ES-I3 (cell line): ENCODE data around the gene SECTM1.
"Not testable (repeated sequence)": the region's sequence is repeated elsewhere in the genome, so short reads cannot be mapped to it uniquely, and the experiment has no call there.

Experiments
- H3K36me3 ChIP-seq: 2 replicates; pipeline ENCODE4 v1.6.1; 2013; ENCODE audit warnings: mild to moderate bottlenecking, low read length, control low read depth, moderate library complexity; ENCODE audit not compliant: insufficient read depth
- H3K4me1 ChIP-seq: 2 replicates; pipeline ENCODE4 v1.6.1; 2013; ENCODE audit warnings: mild to moderate bottlenecking, control low read depth, low read length; ENCODE audit not compliant: insufficient read depth
- H3K9ac ChIP-seq: 2 replicates; pipeline ENCODE4 v1.6.1; 2013; ENCODE audit warnings: low read depth, mild to moderate bottlenecking, low read length, moderate library complexity
- H3K9me3 ChIP-seq: 2 replicates; pipeline ENCODE4 v1.6.1; 2013; ENCODE audit warnings: mild to moderate bottlenecking, low read length, moderate library complexity; ENCODE audit not compliant: control insufficient read depth, insufficient read depth

Gene SECTM1

GRCh38 chr17:82333279-82334171, at the start of gene SECTM1:
Gene SECTM1, minus strand, starts transcription at chr17:82333766. Its CDS starts 6,526 bp downstream, at chr17:82327240.
- Histone ChIP-seq H3K9me3 (no peaks in the 10 kb centered on the region), H3K4me1 (peaks cover 7% of the 10 kb centered on the region), H3K9ac (peak within 1 kb of the TSS; percentile 34; the same call in 1 of the 2 replicates), H3K36me3 (no peaks in the 10 kb centered on the region)

GRCh38 chr17:82382933-82383255, 49.3 kb upstream of the SECTM1 start:
- no peaks in the 10 kb centered on the region for H3K9me3 ChIP-seq
- no peak overlapping the region for H3K9ac ChIP-seq
- H3K4me1 ChIP-seq, result peaks cover 13% of the 10 kb centered on the region; the same call in 1 of the 2 replicates
- no peaks in the 10 kb centered on the region for H3K36me3 ChIP-seq

- H3K9ac ChIP-seq, H3K9me3 ChIP-seq, H3K36me3 ChIP-seq: not testable (repeated sequence)
- H3K4me1 ChIP-seq, result peaks cover 13% of the 10 kb centered on the region; the same call in 1 of the 2 replicates
Measured at GRCh38 chr17:82382220-82382932, 48.8 kb upstream of the SECTM1 start.

GRCh38 chr17:82381703-82382009, 48.1 kb upstream of the SECTM1 start:
- H3K4me1 ChIP-seq, result peaks cover 13% of the 10 kb centered on the region; the same call in 1 of the 2 replicates
- H3K9ac ChIP-seq, H3K9me3 ChIP-seq, H3K36me3 ChIP-seq: not testable (repeated sequence)

- Histone ChIP-seq H3K9me3 (no peaks in the 10 kb centered on the region), H3K9ac (no peak overlapping the region), H3K4me1 (peaks cover 13% of the 10 kb centered on the region; the same call in 1 of the 2 replicates), H3K36me3 (no peaks in the 10 kb centered on the region)
Measured at GRCh38 chr17:82380860-82381702, 47.5 kb upstream of the SECTM1 start.

- Histone ChIP-seq H3K9me3 (no peaks in the 10 kb centered on the region), H3K36me3 (no peaks in the 10 kb centered on the region), H3K4me1 (peaks cover 3% of the 10 kb centered on the region; the same call in 1 of the 2 replicates), H3K9ac (no peak overlapping the region)
Measured at GRCh38 chr17:82378741-82379021, 45.1 kb upstream of the SECTM1 start.

- Histone ChIP-seq H3K9ac (no peak overlapping the region), H3K9me3 (no peaks in the 10 kb centered on the region), H3K4me1 (no peaks in the 10 kb centered on the region), H3K36me3 (no peaks in the 10 kb centered on the region)
Measured at GRCh38 chr17:82377924-82378740, 44.6 kb upstream of the SECTM1 start.

- not testable (repeated sequence) for H3K9ac ChIP-seq, H3K36me3 ChIP-seq, H3K4me1 ChIP-seq, H3K9me3 ChIP-seq
Measured at GRCh38 chr17:82377294-82377693, 43.7 kb upstream of the SECTM1 start.

- no peaks in the 10 kb centered on the region for H3K9me3 ChIP-seq
- no peaks in the 10 kb centered on the region for H3K4me1 ChIP-seq
- H3K36me3 ChIP-seq, result no peaks in the 10 kb centered on the region
- H3K9ac ChIP-seq, result no peak overlapping the region
Measured at GRCh38 chr17:82376042-82376730, 42.6 kb upstream of the SECTM1 start.

- Histone ChIP-seq H3K9ac (no peak overlapping the region), H3K36me3 (no peaks in the 10 kb centered on the region), H3K9me3 (no peaks in the 10 kb centered on the region), H3K4me1 (no peaks in the 10 kb centered on the region)
Measured at GRCh38 chr17:82375359-82376041, 41.9 kb upstream of the SECTM1 start.

GRCh38 chr17:82374626-82375331, 41.2 kb upstream of the SECTM1 start:
- no peaks in the 10 kb centered on the region for H3K9me3 ChIP-seq
- H3K36me3 ChIP-seq, result no peaks in the 10 kb centered on the region
- H3K4me1 ChIP-seq, result no peaks in the 10 kb centered on the region
- H3K9ac ChIP-seq, result no peak overlapping the region

- H3K9ac ChIP-seq, result no peak overlapping the region
- no peaks in the 10 kb centered on the region for H3K9me3 ChIP-seq
- no peaks in the 10 kb centered on the region for H3K4me1 ChIP-seq
- no peaks in the 10 kb centered on the region for H3K36me3 ChIP-seq
Measured at GRCh38 chr17:82373731-82374625, 40.4 kb upstream of the SECTM1 start.
